GM06990 (cell line): Measurements from ENCODE around the gene OR10J4.

Experiments used
- DNase-seq: peaks from one replicate; pipeline ENCODE4 v3.0.0-alpha.2; 2011; ENCODE audit not compliant: insufficient read length; ENCODE audit errors: extremely low read depth
- H3K27me3 ChIP-seq: replicated peaks from 2 replicates; pipeline ENCODE4 v1.6.0; 2011; ENCODE audit warnings: low read length; ENCODE audit not compliant: control insufficient read depth, insufficient read depth
- H3K36me3 ChIP-seq: 2 replicates; pipeline ENCODE4 v1.5.1; 2011; ENCODE audit warnings: low read length; ENCODE audit not compliant: control insufficient read depth, insufficient read depth
- H3K4me3 ChIP-seq: replicated peaks from 2 replicates; pipeline ENCODE4 v1.5.1; 2011; ENCODE audit warnings: low read depth, mild to moderate bottlenecking, control low read depth, low read length
- TF ChIP-seq, protein P1 (sequence below): IDR thresholded peaks from 2 replicates; pipeline ENCODE4 v1.5.1; 2011; ENCODE audit warnings: low read length, control low read depth, mild to moderate bottlenecking, inconsistent platforms; ENCODE audit not compliant: insufficient read depth, poor library complexity, severe bottlenecking

The OR10J4 gene

GRCh38 chr1:159429074-159429861 is 2.7 kb upstream of the OR10J4 start:
- no peaks in the 10 kb centered on the region for H3K36me3 ChIP-seq
- no peak overlapping the region for H3K4me3 ChIP-seq
- no peaks in the 10 kb centered on the region for H3K27me3 ChIP-seq
- TF ChIP-seq, protein P1, sequence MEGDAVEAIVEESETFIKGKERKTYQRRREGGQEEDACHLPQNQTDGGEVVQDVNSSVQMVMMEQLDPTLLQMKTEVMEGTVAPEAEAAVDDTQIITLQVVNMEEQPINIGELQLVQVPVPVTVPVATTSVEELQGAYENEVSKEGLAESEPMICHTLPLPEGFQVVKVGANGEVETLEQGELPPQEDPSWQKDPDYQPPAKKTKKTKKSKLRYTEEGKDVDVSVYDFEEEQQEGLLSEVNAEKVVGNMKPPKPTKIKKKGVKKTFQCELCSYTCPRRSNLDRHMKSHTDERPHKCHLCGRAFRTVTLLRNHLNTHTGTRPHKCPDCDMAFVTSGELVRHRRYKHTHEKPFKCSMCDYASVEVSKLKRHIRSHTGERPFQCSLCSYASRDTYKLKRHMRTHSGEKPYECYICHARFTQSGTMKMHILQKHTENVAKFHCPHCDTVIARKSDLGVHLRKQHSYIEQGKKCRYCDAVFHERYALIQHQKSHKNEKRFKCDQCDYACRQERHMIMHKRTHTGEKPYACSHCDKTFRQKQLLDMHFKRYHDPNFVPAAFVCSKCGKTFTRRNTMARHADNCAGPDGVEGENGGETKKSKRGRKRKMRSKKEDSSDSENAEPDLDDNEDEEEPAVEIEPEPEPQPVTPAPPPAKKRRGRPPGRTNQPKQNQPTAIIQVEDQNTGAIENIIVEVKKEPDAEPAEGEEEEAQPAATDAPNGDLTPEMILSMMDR, result no peak
- no peak for DNase-seq

GRCh38 chr1:159430985-159431384 is 1.0 kb upstream of the OR10J4 start:
- no peaks in the 10 kb centered on the region for H3K27me3 ChIP-seq
- no peak for DNase-seq
- H3K36me3 ChIP-seq, result no peaks in the 10 kb centered on the region
- TF ChIP-seq, protein P1, result no peak
- no peak overlapping the region for H3K4me3 ChIP-seq

DNA sequence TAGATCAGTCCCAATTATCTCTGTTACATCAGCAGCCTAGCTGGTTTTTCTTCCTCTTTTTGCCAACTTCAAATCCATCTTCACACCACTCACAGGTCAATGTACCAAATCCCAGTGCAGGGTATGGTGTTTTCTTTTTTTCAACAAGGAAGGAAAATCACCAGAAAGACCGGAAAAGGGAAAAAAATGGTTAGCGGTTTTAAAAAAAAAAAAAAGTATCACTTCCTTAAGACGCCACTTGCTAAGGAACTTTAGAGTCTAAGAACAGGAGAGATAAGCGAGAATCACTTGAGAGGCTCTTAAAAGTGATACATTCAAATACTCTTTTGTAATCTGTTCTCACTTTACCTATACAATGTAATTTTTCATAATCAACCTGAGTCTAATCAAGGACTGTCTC is 4.5 kb downstream of the OR10J4 start:
- TF ChIP-seq, protein P1, result no peak
- no peak for DNase-seq
- Histone ChIP-seq H3K27me3 (no peaks in the 10 kb centered on the region; the same call in 1 of the 2 replicates), H3K36me3 (no peaks in the 10 kb centered on the region), H3K4me3 (no peak overlapping the region)

DNA sequence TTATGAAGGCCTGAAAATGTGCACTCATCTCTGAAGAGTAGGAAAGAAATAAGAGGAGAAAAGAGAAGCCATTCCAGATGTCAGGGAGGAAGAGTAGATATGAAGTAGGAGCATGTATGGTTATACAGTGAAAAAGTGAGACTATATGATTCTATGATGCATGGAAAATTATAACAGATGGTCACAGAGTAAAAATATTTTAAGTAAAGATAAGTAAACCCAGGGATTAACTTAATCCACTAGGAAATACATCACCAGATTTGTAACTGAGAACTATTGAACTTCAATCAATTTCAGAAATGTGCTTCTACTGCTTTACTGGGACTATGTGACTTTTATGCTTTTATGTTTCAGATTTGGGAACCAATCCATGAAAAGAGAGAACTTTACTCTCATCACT is 7.4 kb downstream of the OR10J4 start, which contains the start of gene OR10J1:
Gene OR10J1, plus strand, starts transcription at position 301 of the 400 bp plus-strand sequence. Its CDS starts 70 bp downstream, at position 371.
- no peak within 1 kb of the TSS for H3K4me3 ChIP-seq

DNA sequence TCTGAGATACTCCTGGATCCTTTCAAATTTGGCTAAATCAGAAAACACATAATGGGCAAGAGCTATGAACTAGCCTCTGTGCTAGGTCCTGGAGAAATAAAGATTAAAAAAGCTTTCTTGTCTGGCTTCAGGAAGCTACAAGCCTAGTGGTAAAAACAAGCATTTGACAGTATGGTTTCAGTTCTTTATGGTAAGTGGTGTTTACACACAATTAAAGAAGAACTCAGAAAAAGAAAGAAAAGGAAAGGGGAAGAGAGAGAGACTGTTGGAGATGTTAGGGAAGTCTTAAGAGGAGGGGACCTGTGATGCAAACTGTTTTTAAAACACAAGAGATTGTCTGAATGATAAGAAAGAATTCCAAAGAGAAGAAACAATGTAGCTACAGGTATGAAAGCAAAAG is 9.4 kb downstream of the OR10J4 start:
- DNase-seq, result no peak
- no peak overlapping the region for H3K4me3 ChIP-seq
- TF ChIP-seq, protein P1, result no peak
- H3K27me3 ChIP-seq, result no peaks in the 10 kb centered on the region; the same call in 1 of the 2 replicates
- no peaks in the 10 kb centered on the region for H3K36me3 ChIP-seq

More for the DNA sequence above, 7.4 kb downstream of the OR10J4 start, which contains the start of gene OR10J1:
- DNase-seq, result no peak
- TF ChIP-seq, protein P1, result no peak
- Histone ChIP-seq H3K27me3 (no peaks in the 10 kb centered on the region; the same call in 1 of the 2 replicates), H3K36me3 (no peaks in the 10 kb centered on the region)
